Measurements from ENCODE around the gene PBX3. TPM values are rescaled to one million over a fixed set of nuclear protein-coding genes. Genes with fewer than 3 reads are reported as not detected.

The PBX3 gene
- total RNA-seq, 2 experiments from 2014 or later = 9.4 to 14.3 TPM

GRCh38 chr9:125995006-125995405 lies 247.8 kb downstream of the PBX3 start:
- H3K9me3 Mint-ChIP-seq = no peaks in the 10 kb centered on the region
- intact Hi-C loops (cut with micrococcal nuclease) = no loop called here
- no peak overlapping the region for H3K4me3 Mint-ChIP-seq
- DNase-seq = no peak
- H3K27me3 Mint-ChIP-seq (ENCODE audit: low read depth) = no peaks in the 10 kb centered on the region
- H3K27ac Mint-ChIP-seq = no peak overlapping the region
- H3K4me1 Mint-ChIP-seq (ENCODE audit: low read depth) = no peaks in the 10 kb centered on the region
- CTCF ChIA-PET = no interaction called here
- no peaks in the 10 kb centered on the region for H3K36me3 Mint-ChIP-seq (ENCODE audit: low read depth)

DNA sequence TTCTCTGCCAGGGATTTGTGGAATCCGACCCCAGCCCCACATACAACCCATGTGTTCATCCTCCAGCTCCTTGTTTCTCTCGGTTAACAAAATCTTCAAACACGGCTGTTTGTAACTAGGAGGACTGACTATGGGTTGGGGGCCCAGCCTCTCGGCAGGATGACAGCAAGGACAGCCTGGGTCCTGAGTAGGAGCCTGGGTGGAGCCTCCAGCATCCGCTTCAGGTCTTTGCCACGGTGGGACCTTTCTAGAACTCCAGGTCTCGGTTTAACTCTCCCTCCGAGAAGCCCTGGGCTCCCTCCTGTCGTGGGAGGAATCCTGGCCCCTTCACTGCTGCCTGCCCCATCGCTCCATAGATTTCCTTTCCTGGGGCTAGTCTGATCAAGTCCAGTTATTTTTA lies 248.5 kb downstream of the PBX3 start:
- Mint-ChIP-seq H3K9me3 (no peaks in the 10 kb centered on the region), H3K36me3 (ENCODE audit: low read depth) (no peaks in the 10 kb centered on the region), H3K27ac (no peak overlapping the region), H3K4me3 (no peak overlapping the region), H3K4me1 (ENCODE audit: low read depth) (no peaks in the 10 kb centered on the region), H3K27me3 (ENCODE audit: low read depth) (no peaks in the 10 kb centered on the region)
- no peak for DNase-seq
- intact Hi-C loops (cut with micrococcal nuclease) = no loop called here
- CTCF ChIA-PET = no interaction called here

DNA sequence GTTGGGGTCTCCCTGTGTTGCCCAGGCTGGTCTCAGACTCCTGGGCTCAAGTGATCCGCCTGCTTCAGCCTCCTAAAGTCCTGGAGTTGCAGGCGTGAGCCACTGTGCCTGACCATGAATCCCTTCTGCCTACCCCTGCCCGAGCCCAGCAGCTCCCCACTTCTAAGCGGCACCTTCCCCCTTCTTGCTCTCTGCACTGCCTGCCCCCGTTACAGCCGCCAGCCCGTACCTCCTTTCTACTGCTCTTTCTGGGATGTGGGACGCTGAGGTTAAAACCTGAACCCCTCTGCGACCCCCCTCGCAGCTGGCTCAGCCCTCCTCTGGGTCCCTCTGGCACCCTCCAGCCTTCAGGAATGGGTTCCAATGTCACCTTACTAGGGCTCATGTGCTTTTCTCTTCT lies 249.6 kb downstream of the PBX3 start:
- no peaks in the 10 kb centered on the region for H3K27me3 Mint-ChIP-seq (ENCODE audit: low read depth)
- H3K9me3 Mint-ChIP-seq = no peaks in the 10 kb centered on the region
- DNase-seq = no peak
- no peaks in the 10 kb centered on the region for H3K36me3 Mint-ChIP-seq (ENCODE audit: low read depth)
- H3K4me1 Mint-ChIP-seq (ENCODE audit: low read depth) = no peaks in the 10 kb centered on the region
- H3K4me3 Mint-ChIP-seq = no peak overlapping the region
- CTCF ChIA-PET = no interaction called here
- no peak overlapping the region for H3K27ac Mint-ChIP-seq
- intact Hi-C loops (cut with micrococcal nuclease) = no loop called here

DNA sequence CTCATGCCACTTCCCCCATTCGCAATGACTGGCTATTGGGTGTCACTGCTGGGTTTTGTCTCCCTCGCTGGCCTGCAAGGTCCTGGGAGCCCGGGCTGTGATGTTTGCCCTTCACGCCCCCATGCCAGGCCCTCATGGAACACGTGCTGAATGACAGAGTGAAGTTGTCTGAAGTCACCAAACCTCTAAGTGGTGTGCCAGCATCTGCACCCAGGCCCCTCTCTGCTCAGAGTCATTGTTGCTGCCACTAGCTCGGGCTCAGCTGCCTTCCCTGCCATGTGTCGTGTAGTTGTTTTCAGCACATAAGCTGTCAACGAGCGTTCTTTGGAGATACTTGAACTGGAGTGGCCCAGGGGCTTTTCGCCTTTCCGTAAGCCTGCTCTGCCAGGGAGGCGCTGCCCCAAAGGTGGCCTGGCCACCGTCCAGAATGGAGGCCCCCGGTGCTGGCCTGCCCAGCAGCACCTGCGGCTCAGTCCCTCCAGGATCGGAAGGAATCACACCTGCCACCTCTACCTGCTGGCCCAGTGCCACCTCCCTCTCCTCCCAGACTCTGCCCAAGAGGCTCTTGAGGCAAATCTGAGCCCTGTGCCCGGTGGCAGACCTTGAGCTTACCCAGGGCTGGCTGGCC lies 250.1 kb downstream of the PBX3 start:
- H3K27me3 Mint-ChIP-seq (ENCODE audit: low read depth) = no peaks in the 10 kb centered on the region
- H3K4me3 Mint-ChIP-seq = no peak overlapping the region
- H3K4me1 Mint-ChIP-seq (ENCODE audit: low read depth) = no peaks in the 10 kb centered on the region
- no peaks in the 10 kb centered on the region for H3K36me3 Mint-ChIP-seq (ENCODE audit: low read depth)
- CTCF ChIA-PET = interaction anchor here (1.2 kb wide), 1 partner anchor 182 kb away, joined by 3 read pairs; no protein-coding TSS in a partner anchor
- intact Hi-C loops (cut with micrococcal nuclease) = no loop called here
- no peak overlapping the region for H3K27ac Mint-ChIP-seq
- no peaks in the 10 kb centered on the region for H3K9me3 Mint-ChIP-seq
- no peak for DNase-seq

DNA sequence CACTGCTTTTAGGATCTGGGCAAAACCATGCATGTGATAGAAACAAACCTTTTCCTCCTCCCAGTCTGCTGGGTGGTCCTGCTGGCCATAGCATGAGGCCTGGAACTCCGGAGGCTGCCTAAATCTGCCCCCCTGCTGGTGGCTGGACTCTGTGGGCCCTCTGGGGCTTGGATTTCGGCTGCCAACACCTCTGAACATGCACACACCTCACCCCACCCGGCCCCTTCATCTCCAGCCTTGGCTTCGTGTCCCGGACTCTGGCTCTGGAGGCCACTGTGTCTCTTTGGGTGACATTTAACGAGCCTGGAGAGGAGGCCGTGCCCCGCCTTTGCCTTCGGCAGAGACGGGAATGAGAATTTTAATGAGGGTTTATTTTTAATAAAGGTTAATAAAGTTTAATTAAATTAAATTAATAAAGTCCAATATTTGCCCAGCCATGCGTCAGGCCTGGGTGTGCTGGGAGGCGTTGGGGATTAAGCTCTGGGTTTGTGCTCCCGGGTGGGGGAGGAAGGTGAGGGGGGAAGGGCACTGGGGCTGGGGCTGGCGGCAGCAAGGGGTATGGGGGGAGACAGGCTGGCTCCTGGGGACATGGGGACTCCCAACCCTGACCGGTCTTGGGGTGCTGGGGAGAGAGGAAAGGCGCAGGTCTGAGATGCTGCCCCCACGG lies 251.8 kb downstream of the PBX3 start:
- no peak for DNase-seq
- intact Hi-C loops (cut with micrococcal nuclease) = no loop called here
- CTCF ChIA-PET = interaction anchor here (1.2 kb wide), 1 partner anchor 180 kb away, joined by 3 read pairs; no protein-coding TSS in a partner anchor
- no peak overlapping the region for H3K4me3 Mint-ChIP-seq
- no peaks in the 10 kb centered on the region for H3K4me1 Mint-ChIP-seq (ENCODE audit: low read depth)
- H3K9me3 Mint-ChIP-seq = no peaks in the 10 kb centered on the region
- no peaks in the 10 kb centered on the region for H3K36me3 Mint-ChIP-seq (ENCODE audit: low read depth)
- H3K27me3 Mint-ChIP-seq (ENCODE audit: low read depth) = no peaks in the 10 kb centered on the region
- H3K27ac Mint-ChIP-seq = no peak overlapping the region

GRCh38 chr9:125999504-125999881 lies 252.3 kb downstream of the PBX3 start:
- intact Hi-C loops (cut with micrococcal nuclease) = no loop called here
- H3K4me1 Mint-ChIP-seq (ENCODE audit: low read depth) = no peaks in the 10 kb centered on the region
- no peaks in the 10 kb centered on the region for H3K9me3 Mint-ChIP-seq
- H3K36me3 Mint-ChIP-seq (ENCODE audit: low read depth) = no peaks in the 10 kb centered on the region
- H3K4me3 Mint-ChIP-seq = no peak overlapping the region
- no peak for DNase-seq
- no peaks in the 10 kb centered on the region for H3K27me3 Mint-ChIP-seq (ENCODE audit: low read depth)
- CTCF ChIA-PET = no interaction called here
- H3K27ac Mint-ChIP-seq = no peak overlapping the region

DNA sequence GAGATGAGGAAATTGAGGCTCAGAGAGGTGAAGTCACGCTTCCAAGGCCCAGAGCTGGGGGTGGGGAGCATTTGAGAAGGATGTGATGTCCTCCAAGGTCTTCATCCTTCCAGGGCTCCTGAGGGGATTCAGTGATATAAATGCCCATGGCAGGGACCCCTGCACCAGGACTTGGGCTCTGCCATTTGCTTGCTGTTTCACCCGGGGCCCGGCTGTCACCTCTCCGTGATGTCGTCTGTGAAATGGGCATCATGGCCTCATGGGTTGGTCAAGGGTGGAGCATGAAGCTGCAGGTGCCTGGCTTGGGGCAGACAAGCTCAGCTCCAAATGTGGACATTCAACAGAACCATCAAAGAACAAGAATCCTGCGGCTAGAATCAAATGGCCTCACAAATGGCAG lies 253.1 kb downstream of the PBX3 start:
- Mint-ChIP-seq H3K9me3 (no peaks in the 10 kb centered on the region), H3K4me1 (ENCODE audit: low read depth) (no peaks in the 10 kb centered on the region), H3K27ac (no peak overlapping the region), H3K36me3 (ENCODE audit: low read depth) (no peaks in the 10 kb centered on the region), H3K4me3 (no peak overlapping the region), H3K27me3 (ENCODE audit: low read depth) (no peaks in the 10 kb centered on the region)
- CTCF ChIA-PET = no interaction called here
- intact Hi-C loops (cut with micrococcal nuclease) = no loop called here
- no peak for DNase-seq

GRCh38 chr9:126000731-126001580 lies 253.8 kb downstream of the PBX3 start:
- Mint-ChIP-seq H3K36me3 (ENCODE audit: low read depth) (no peaks in the 10 kb centered on the region), H3K9me3 (no peaks in the 10 kb centered on the region), H3K27me3 (ENCODE audit: low read depth) (no peaks in the 10 kb centered on the region), H3K4me3 (no peak overlapping the region), H3K27ac (no peak overlapping the region), H3K4me1 (ENCODE audit: low read depth) (no peaks in the 10 kb centered on the region)
- no peak for DNase-seq
- CTCF ChIA-PET = no interaction called here
- intact Hi-C loops (cut with micrococcal nuclease) = no loop called here

GRCh38 chr9:126001581-126002225 lies 254.5 kb downstream of the PBX3 start:
- H3K27me3 Mint-ChIP-seq (ENCODE audit: low read depth) = no peaks in the 10 kb centered on the region
- H3K4me1 Mint-ChIP-seq (ENCODE audit: low read depth) = no peaks in the 10 kb centered on the region
- H3K4me3 Mint-ChIP-seq = no peak overlapping the region
- DNase-seq = no peak
- intact Hi-C loops (cut with micrococcal nuclease) = no loop called here
- CTCF ChIA-PET = no interaction called here
- no peaks in the 10 kb centered on the region for H3K9me3 Mint-ChIP-seq
- H3K27ac Mint-ChIP-seq = no peak overlapping the region
- H3K36me3 Mint-ChIP-seq (ENCODE audit: low read depth) = no peaks in the 10 kb centered on the region

DNA sequence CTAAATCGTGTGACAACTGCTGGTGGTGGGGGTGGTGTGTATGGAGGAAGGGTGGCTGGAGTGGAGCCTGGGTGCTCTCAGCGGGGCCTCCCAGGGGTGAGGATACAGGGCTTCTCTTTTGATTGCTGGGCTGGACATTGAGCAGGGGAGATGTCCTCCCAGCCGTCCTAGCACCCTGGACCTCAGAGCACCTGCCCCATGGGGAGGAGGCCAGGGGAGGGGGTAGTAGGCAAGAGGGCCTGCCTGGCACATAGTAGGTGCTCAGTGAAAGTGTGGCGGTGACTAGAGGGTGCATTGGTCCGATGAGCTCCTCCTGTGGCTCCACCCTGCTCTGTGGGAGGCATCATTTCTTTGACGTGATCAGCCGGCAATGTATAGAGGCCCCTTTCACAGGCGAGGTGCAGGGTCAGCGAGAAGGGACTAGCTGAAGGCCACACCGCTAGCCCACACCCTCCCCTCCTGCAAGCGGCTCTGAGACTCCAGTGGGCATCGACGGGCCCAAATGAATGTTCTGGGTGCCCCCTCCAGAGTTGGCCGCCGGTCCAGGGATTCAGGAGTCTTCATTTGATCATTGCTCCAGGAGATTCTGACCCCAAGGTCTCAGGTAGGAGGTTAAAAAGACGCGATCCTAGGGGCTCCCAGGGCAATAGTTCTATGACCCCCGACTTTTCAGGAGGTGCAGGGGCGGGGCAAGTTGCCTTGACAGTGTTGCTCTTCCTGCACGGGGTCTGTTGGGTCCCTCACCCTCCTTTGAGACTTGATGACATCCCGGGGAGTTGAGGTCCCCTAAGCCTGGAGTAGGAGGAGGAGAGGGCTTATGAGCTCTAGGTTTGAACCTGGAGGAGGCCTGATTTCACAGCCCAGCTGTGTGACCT lies 255.5 kb downstream of the PBX3 start:
- no peak overlapping the region for H3K27ac Mint-ChIP-seq
- intact Hi-C loops (cut with micrococcal nuclease) = no loop called here
- CTCF ChIA-PET = no interaction called here
- no peak for DNase-seq
- no peaks in the 10 kb centered on the region for H3K4me1 Mint-ChIP-seq (ENCODE audit: low read depth)
- peaks cover 2% of the 10 kb centered on the region for H3K9me3 Mint-ChIP-seq
- no peaks in the 10 kb centered on the region for H3K36me3 Mint-ChIP-seq (ENCODE audit: low read depth)
- no peaks in the 10 kb centered on the region for H3K27me3 Mint-ChIP-seq (ENCODE audit: low read depth)
- H3K4me3 Mint-ChIP-seq = no peak overlapping the region

- intact Hi-C loops (cut with micrococcal nuclease) = no loop called here
- no peaks in the 10 kb centered on the region for H3K4me1 Mint-ChIP-seq (ENCODE audit: low read depth)
- no peaks in the 10 kb centered on the region for H3K27me3 Mint-ChIP-seq (ENCODE audit: low read depth)
- no peaks in the 10 kb centered on the region for H3K36me3 Mint-ChIP-seq (ENCODE audit: low read depth)
- peak; percentile 14 for DNase-seq
- H3K9me3 Mint-ChIP-seq = peaks cover 24% of the 10 kb centered on the region
- CTCF ChIA-PET = no interaction called here
- H3K27ac Mint-ChIP-seq = no peak overlapping the region
- H3K4me3 Mint-ChIP-seq = no peak overlapping the region
Observed at GRCh38 chr9:126009047-126009446, 261.9 kb downstream of the PBX3 start.

DNA sequence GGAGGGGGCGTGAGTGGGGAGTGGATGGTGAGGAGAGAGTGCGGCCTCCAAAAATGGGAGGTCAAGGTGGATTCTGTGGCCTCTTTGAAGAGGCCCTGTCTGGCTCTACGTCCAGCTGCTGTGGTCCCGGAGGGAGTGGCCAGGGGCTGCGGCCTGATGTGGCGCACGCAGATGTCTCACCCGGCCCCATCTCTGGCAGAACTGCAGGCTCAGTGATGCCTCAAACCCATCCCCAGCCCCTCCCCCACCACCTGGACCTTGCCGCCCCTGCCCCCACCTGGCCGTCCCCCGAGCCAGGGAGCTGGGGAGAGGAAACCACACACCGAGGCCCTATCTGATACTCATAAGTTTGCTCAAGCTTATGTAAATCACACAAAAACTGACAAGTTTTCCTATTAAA lies 267.6 kb downstream of the PBX3 start:
- Mint-ChIP-seq H3K4me3 (no peak overlapping the region), H3K36me3 (ENCODE audit: low read depth) (no peaks in the 10 kb centered on the region), H3K4me1 (ENCODE audit: low read depth) (no peaks in the 10 kb centered on the region), H3K9me3 (peaks cover 3% of the 10 kb centered on the region), H3K27me3 (ENCODE audit: low read depth) (no peaks in the 10 kb centered on the region), H3K27ac (no peak overlapping the region)
- DNase-seq = no peak
- CTCF ChIA-PET = no interaction called here
- intact Hi-C loops (cut with micrococcal nuclease) = no loop called here
